Cardiac septum (tissue), 1 donor: Measurements from ENCODE around the gene LTB4R2. TPM values are rescaled to one million over a fixed set of nuclear protein-coding genes. Genes with fewer than 3 reads are reported as not detected.

Experiments
- DNase-seq: peaks from one replicate; pipeline ENCODE4 v3.0.0-alpha.2; 2020; ENCODE audit warnings: low spot score
- intact Hi-C: fragments of 100-400 bp; cut with DNase I; formaldehyde crosslinking; loops from one replicate; pipeline ENCODE4 v1.14.0; 2022
- long read RNA-seq: library from polyadenylated mRNA; unstranded; transcript quantifications from one replicate; pipeline ENCODE4 v2.0.0, GENCODE V29; 2021
- total RNA-seq: library from RNA; stranded (reverse); fragmentation: NEBNext Ultra II Directional; extraction: Animal tissue kit (Norgen Biotek cat#: 25700); gene quantifications from one replicate; pipeline ENCODE4 v1.2.1, GENCODE V29; 2021
- donor health status: DM: no; HTN: no; CAD: no.

Gene LTB4R2, protein sequence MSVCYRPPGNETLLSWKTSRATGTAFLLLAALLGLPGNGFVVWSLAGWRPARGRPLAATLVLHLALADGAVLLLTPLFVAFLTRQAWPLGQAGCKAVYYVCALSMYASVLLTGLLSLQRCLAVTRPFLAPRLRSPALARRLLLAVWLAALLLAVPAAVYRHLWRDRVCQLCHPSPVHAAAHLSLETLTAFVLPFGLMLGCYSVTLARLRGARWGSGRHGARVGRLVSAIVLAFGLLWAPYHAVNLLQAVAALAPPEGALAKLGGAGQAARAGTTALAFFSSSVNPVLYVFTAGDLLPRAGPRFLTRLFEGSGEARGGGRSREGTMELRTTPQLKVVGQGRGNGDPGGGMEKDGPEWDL
- 2.2 TPM for total RNA-seq
- long read RNA-seq, transcript LTB4R2-202 (1 exons, 3,092 nt) = major isoform, 5 of 5 reads
- long read RNA-seq, partial matches to known transcripts = 0 of 5 reads
- long read RNA-seq, other reads (novel, unspliced or antisense) = 0 of 5 reads

DNA sequence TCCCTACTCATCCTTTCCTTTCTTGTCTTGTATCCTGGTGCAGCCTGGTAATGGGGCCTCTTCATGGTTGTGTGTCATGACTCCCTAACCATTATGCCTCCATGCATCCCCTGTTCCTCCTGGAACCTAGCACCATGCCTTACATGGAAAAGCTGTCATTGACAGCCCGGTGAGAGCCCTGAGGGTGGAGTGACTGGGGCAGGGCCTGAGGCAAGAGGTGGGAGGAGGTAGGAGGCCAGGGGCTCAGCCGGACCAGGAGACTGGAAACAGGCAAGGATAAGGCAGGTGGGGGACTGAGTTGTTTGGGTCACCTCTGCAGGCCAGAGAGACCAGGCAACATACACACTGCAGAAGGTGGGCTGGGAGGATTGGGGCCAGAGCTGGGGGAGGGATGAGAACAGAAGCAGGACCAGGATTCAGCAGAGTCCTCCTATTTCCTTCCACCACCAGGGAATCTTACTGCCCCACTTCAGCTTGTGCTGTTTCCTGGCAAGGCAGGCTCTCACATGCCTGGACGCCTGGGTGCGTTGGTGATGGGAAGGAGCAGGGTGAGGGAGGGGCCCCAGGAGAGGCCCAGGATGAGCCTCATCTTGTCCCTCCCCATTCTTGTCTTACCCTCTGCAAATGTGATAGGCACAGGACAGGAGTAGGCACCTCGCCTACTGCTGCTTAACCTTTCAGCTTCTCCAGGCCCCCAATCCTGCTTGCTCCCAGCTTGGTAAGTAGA, at the start of gene LTB4R2:
Gene LTB4R2, plus strand, starts transcription at position 603 of the 727 bp plus-strand sequence. CDS start 525 bp downstream, outside the sequence.
- no peak for DNase-seq
- intact Hi-C loops = no loop called here

DNA sequence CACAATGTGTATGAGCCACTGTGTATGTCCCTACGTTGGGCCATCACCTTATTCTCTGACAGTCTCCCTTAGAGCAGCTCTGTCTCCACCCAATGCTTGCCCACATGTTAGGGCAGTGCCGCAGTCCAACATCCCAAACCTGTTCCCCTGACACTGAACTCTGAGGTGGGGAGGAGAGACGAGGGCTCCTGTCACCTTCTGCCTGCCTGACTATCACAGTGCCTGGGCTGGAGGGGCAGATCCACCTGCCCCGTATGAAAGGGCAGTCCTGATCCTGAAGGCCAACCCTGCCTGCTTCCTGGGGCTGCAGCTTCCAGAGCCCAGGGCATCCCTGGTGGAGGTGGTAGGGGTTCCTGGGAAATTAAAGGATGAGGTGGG, 49.2 kb upstream of the LTB4R2 start:
- intact Hi-C loops = no loop called here
- no peak for DNase-seq

DNA sequence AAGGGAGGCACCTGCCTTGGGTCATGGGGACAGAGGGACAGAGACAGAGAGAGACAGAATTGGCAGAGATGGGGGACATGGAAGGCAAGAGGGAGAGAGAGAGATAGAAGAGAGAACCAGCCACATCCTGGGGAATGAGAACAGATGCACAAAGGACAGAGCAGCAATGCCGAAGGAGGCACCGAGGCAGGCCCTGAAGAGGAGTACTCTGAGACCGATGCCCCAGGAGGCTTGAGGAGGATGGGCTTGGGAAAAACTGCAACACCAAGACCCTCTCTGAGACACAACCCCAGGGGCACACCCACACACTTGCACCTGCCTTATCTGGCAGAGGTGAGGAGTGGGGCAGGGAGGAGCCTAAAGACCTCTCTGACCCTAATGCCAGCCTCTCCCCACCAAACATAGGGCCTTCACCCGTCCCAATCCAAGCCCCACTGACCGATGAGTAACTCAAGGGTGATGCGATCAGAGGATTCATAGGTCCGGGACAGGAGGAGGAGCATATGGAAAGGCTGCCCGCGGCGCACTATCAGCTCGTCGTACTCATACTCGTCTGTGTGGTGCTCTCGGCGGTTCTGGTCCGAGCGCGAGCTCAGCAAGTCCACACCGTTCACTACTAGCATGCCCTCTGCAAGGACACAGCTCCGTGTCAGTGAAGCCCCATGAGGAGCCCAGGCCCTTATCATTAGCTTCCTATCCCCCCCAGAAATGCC, 48.5 kb upstream of the LTB4R2 start:
- no peak for DNase-seq
- intact Hi-C loops = no loop called here

DNA sequence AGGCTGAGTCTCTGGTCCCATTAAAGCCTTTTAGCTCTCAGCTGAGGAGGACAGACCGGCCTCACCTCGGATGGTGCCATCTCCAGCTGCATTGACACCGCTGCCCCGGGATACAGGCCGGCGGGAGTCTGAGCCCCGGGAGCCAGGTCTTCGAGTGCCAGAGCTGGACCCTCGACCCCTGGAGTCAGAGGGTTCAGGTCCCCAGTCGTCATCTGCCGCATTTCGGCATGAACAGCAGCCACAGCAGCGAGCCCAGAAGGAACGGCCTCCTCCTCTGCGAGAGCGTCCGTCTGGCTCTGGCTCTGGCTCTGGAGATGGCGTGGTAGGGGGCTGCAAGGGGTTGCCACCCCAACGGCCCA, 48.0 kb upstream of the LTB4R2 start:
- DNase-seq = no peak
- intact Hi-C loops = no loop called here

DNA sequence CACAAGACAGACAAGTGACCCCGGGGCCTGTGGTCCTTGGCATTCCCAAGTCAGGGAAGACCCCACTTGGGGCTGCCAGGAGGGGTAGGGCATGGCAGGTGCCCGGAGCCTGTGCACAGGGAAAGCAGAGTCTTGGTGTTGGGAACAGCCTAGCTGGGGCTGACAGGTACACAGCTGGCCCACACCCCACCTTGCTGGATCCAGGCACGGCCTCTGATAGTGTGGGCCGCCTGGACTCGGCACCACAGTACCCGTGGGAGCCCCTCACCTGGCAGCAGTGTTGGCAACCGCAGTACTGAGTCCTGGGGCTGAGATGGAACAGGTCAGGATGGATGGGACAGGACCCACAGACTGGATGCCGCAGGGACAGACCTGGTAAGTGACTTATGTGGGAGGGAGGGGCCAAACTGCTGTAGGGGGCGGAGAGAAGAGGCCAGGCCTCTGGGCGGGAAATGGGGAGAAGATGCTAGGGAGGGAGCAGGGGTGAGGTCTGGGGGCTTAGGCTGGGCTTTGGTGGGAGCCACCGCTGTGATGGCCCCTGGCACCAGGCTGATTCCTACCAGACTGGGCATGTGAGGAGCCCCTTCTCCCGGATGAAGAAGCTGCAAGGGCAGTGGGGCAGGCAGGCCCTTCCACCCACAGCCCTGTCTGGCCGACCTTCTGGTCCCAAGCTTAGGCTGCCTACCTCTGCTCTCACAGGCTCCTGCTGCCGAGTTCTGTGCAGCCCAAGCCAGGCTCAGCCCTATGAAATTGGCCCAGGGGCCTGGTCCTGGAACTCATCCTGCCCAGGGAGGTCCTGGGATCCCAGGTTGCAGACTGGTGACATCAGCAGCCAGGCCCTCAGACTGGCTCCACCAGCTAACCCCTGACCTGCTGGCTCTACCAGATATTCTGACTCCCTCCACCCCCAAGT, 46.9 kb upstream of the LTB4R2 start, which contains the start of gene TGM1:
Gene TGM1, minus strand, starts transcription at position 357 of the 913 bp plus-strand sequence. CDS start 825 bp downstream, outside the sequence.
- intact Hi-C loops = no loop called here
- no peak for DNase-seq

DNA sequence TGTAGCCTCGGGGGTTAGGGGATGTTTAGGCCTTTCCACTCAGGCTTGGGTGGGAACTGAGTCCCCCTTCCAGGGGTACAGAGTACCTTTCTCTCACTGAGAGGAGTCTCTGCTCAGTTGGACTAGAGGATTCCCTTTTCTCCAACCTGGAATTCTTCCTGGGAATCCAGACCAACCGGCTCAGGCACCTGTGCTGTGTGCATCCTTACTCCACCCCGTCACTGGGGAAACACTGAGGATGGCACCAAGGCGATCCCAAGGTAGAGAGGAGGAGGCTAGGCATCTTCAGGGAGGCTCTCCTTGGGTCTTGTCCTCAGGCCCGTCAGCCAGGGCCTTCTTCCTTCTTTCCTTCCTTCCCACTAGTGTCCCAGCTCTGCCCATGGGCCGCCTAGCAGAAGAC, 46.1 kb upstream of the LTB4R2 start:
- DNase-seq = no peak
- intact Hi-C loops = no loop called here

DNA sequence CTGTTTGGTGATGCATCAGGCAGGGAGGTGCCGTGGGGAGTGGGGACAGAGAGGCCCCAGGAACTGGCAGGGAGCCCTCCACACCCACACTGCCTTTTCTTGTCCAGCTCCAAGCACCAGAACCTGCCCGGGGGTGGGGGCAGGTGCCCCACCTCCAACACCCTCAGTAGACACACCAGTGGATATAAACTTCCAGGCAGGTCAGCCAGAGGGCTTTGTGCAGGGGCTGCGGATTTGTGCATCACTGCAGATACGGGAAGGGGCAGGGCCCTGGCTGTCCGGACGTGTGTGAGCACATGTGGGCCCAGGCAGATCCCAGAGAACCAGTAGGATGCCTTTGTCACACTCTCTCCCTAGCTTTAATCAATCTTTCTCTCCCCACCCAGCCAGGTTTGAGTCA, 45.6 kb upstream of the LTB4R2 start:
- intact Hi-C loops = no loop called here
- DNase-seq = no peak

DNA sequence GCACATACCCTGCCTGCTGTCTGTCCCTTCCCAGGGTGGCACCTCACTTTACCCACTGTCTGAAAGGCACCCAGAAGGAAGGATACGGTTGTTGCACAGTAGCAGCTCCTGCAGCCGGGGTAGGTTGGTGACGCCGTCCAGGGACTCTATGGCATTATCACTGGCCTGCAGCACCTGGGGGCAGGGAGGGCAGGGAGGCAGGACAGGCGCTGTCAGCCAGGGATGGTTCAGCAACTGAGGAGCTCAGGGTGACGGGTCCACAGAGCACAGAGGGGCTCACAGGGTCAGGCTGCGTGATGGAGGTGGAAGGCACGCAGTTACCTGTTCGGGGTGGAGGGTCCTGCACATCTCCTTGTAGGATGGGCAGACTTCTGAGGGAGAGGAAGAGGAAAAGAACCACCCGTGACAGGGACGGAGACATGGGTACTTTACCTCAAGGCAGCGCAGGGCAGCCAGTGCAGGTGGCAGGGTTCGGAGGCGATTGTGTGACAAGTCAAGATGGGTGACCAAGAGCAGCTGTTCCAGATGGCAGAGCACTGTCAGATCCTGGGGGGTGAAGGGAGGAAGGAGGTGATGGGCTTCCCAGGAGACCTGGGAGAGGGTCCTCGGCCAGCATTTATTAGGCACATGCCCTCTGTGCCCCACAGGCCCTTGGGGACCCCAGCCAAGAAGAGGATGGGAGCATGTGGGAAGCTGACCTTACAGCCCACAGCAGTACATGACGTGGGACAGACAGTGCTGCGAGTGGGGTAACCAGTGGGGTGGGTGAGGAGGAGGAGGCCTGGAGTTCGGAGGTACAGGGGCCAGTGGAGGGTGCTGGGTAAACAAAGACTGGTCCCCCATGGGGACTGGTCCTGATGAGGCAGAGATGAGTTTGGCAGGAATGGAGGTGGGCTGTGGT, 43.3 kb upstream of the LTB4R2 start:
- DNase-seq = no peak
- intact Hi-C loops = no loop called here

DNA sequence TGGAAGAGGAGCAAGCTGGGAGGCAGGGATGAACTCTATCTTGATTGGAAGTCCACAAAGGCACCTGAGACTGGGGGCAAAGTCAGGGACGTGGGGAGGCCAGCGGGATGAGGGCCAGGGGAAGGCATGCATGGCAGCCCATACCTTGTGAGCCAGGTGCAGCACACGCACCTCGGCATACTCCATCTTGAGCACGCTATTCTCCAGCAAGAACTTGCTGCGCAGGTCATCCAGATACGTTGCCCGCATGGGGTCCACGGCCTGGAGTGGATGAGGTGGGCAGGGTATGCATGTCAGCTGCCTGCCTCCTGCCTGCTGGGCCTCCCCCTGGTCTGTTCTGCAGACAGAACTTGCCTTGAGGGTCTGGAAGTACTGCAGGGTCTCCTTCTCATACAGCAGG, 42.4 kb upstream of the LTB4R2 start:
- DNase-seq = no peak
- intact Hi-C loops = no loop called here

DNA sequence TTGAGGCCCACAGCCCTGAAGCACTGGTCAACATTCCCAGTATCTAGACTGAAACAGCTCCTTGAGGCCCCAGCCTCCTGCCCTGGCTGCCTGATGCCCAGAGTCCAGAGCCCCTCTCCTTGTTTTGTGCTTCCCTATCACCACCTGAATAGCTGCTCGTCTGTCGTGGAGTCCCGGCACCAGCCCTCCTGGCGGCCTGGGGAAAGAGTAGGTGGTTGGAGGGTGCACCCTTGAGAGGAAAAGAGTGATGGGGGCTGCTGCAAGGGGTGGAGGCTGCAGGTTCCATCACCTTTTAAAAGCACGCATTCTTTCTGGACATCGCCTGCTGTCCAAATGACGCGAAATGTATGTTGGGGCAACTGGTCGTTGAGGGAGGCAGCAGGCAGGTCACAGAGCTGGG, 41.7 kb upstream of the LTB4R2 start:
- no peak for DNase-seq
- intact Hi-C loops = no loop called here

DNA sequence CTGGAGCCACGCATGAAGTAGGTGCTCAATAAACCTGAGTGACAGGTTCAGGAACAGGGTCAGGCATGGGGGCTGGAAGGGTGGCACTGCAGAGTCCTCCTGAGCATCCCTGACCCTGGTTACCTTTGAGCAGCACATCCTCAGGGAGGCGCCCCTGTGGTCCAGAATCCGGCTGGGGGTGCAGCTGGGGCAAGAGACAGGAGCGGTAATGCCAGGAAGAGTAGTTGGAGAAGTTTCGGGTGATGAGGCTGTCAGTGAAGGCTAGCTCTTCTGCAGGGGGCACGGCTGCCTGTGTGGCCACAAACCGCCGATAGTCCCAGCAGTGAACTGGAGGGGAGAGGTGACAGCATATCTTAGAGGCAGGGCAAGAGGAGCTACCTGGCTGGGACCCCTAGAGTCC, 40.6 kb upstream of the LTB4R2 start:
- intact Hi-C loops = no loop called here
- DNase-seq = no peak

DNA sequence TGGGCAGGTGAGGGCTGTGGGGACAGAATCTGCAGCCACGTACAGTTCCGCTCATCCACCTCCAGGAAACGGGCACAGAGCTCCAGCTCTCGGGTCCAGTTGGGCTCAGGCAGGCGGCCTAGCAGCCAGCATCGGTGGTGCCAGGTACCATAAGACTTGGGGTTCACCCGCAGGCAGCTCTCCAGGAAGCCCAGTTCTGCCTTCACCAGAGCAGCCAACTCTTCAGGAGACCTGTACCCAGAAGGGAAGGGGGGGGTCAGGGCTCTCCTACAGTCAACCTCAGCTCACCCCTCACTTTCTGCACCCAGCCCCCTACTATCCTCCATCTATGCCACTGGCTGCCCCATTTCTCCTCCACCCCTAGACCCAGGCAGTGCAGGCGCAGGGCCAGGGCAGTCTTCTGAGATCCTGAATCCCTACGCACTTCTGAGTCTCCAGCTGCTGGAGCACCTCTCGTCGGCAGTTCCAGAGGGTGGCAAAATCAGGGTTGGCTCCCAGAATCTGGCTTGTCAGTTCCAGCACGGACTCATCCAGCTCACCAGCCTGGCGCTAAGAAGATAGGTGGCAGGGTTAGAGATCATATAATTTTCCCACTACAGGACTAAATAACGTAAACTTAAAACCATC, 39.9 kb upstream of the LTB4R2 start:
- intact Hi-C loops = no loop called here
- DNase-seq = no peak

DNA sequence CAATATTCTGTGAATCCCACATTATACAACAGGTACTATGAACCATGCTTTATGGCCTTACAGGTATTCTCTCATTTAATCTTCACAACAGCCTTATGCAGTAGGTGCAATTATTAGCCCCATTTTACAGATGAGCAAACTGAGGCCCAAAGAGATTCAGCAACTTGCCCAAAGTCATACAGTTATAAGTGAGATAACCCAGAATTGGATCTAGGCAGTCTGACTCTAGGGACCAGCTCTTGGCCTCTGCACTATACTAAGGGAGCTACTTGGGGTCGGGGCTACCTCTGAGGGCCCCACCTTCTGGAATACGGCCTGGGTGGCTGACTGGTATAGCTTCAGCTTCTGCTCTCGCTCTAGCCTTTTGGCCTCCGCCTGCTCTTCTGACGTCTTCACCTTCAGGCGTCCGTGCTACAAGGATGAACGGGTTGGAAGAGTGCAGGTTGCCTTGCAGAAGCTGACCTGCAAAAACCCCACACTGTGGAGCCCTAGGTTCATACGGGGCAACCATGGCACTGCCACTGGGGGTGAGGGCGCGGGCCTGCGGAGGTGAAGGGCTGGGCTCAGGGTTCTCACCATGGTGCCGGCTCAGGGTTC, 39.3 kb upstream of the LTB4R2 start:
- intact Hi-C loops = no loop called here

DNA sequence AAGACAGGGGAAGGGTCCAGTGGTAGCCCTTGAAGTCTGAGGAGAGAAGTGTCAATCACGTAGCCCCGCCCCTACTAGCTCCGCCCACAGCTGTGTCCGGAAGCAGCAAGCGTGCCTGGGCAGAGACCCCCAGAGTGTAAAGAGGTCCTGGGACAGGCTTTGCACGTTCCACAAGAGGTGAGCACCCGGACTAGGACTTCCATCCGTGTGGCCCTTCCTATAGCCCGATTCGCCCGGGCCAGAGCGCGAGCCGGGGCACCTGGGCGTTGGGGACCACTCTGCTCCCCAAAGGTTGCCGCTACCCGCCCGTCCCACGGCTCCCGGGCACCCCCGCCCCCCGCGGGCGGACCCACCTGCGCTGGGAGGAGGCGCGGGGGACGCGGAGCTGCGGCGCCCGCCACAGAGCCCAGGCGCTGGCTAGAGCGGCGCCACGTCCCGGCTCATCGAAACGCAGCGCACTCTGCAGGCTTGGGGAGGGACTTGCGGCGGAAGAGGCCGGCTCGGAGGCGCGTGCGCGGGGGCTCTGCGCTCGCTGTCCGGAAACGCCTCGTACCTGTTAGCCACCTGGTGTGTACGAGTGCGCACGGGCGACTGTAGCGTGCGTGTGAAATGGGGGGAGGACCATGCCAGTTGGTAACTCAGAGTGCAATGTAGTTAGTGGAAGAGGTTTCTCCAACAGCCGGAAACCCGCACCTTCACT, 38.7 kb upstream of the LTB4R2 start, which contains the start of gene RABGGTA:
Gene RABGGTA, minus strand, starts transcription at position 464 of the 700 bp plus-strand sequence. CDS start 482 bp downstream, outside the sequence.
- intact Hi-C loops = no loop called here
- DNase-seq = peak; percentile 94

More for the DNA sequence above, 39.3 kb upstream of the LTB4R2 start:
- DNase-seq = no peak

DNA sequence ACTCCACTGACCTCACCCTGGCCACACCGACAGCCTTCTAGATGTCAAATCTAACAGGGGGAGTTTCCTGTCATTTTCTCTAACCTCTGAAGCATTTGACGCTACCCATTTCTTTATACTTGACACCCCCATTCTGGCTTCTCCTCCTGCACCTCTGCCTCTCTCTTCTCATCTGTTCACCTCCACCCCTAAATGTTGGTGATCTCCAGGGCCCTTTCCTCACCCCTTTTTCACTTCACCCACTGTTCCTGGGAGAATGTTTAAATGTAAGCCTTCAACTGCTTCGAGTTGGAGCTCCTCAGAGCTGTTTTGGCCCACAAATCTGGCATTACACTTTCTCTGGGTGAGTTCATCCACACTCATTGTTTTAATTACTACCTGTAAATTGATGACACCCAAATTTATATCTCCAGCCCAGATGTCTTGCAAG, 38.1 kb upstream of the LTB4R2 start:
- intact Hi-C loops = no loop called here
- no peak for DNase-seq

DNA sequence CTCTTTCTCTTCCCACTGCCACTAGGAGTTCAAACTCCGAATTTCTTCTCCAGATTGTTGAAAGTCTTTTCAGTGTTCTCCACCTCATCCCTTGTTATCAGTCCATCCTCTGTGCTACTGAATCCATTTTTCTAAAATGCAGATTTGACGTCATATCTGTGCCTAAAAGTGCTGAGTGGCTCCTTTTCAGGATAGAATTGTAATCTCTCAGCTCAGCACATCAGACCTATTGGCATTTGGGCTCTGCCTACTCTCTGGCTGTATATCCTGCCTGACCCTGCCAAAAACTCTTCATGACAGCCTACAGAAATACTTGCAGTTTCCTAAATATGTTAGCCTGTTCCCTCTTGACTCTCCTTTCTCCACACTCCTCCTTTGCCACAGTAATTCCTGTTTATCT, 37.5 kb upstream of the LTB4R2 start:
- no peak for DNase-seq
- intact Hi-C loops = no loop called here
